Measurements from ENCODE around the gene BUB1B.

BUB1B gene

DNA sequence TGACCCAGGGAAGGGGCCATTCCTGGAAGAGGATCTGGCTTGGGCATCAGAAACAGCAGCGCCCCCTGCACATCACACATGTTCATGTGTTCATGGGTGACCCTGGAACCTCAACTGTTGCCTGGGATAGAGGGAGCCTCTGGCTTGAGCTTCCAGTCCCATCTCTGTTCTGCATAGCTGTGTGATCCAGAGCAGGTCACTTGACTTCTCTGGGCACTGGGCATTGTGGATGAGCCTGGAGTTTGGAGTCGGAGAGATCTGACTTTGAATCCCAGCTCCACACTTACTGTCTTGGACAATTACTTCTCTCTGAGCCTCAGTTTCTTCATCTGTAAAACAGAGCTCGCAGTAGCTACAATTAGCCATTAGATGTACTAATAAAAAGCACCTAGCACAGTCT is 93.6 kb downstream of the BUB1B start:
- no peak for DNase-seq

DNA sequence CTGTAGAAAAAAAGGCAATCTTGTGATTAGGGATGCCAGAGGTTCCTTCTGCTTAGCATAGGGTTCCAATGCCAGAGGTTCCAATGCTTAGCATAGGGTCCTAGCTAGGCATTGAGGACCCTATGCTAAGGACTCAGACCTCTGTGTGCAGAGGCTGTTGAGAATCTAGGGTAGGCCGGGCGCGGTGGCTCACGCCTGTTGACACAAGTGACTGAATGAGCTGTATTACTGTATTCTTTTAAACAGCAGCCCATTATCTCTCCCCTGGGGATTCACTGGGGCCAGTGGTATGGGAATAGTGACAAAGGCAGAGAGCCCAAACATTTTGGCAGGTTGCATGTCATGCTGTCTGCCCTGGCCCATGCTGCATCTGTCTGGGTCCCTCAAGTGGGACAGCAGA is 94.2 kb downstream of the BUB1B start:
- DNase-seq: no peak

DNA sequence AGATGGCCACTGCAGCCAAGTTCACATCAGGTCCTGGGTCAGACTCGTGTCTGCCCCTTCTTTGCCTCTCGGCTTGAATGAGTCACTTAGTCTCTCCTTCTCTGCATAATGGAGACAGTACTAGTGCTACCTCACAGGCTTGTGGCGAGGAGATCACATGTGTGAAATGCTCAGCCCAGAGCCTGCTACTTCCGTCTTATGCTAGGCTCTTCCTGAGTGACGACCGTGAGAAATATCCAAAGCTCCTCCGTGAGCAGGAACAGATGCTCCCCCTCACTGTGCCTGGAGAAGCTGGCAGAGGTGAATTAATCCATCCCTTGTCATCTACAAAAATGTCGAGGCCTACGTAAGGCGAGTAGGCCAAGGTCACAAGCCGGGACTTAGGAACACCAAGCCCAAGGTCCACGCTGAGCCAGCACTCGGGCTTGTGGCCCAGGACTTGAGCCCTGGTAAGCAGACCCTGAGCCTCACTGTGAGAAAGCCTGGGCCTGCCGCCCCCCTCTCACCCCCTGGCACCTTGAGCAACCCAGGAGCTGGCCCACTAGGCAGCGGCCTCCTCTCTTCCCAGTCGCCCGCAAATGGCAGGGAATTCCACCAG is 95.9 kb downstream of the BUB1B start:
- no peak for DNase-seq

DNA sequence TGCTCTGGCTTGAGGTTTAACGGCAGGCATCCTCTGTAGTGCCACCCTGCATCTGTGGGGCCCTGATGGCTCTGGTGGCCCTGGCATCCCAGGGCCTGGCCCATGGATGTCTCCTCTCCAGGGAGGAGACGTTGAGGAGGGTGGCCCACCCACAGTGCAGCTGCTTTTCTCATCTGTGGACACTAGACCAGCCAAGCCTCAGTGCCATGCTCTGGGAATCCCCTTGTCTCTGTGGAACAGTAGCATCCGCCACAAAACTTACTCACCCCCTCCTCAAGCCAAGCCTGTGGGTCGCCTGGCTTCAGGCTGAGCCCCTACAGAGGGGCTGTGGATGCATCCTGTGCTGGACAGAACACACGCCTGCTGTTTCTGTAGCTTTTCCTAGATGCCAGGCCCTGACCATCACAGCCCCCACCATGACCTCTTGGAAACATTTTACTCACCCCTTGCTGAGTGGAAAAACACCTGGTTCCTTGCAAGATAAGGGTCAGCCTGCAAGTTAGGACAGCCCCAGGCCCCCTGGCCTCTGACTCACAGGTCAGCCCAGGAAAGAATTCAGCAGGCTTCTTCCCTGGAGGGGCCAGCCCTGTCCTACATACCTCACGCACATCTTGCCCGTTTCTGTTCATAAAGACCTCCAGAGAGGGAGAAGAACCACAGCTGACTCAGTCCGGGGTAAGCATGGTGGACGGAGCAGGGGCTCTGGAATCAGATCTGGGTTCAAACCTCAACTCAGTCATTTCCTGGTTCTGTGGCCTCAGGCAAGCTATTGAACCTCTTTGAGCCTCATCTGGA is 97.0 kb downstream of the BUB1B start:
- no peak for DNase-seq

DNA sequence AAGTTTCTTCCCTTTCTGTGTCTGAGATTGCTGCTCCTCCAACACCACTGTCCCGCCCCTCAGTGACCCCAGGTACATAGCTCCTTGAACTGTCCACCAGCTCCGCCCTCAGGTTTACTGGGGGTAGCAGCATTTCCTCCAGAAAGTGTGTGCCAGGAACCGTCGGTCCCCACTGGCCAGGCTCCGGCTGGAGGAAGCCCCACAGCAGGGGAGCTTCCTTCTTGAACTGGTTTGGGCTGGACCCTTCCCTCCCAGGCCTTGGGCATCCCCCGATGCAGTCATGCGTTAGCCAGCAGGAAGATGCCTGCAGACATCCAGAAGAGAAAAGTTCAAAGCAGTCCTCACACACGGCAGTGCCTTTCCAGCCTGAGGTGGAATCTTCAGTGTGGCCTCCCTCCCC is 97.7 kb downstream of the BUB1B start:
- DNase-seq: no peak

- no peak for DNase-seq
These were observed 98.2 kb downstream of the BUB1B start for GRCh38 chr15:40259021-40259420.

DNA sequence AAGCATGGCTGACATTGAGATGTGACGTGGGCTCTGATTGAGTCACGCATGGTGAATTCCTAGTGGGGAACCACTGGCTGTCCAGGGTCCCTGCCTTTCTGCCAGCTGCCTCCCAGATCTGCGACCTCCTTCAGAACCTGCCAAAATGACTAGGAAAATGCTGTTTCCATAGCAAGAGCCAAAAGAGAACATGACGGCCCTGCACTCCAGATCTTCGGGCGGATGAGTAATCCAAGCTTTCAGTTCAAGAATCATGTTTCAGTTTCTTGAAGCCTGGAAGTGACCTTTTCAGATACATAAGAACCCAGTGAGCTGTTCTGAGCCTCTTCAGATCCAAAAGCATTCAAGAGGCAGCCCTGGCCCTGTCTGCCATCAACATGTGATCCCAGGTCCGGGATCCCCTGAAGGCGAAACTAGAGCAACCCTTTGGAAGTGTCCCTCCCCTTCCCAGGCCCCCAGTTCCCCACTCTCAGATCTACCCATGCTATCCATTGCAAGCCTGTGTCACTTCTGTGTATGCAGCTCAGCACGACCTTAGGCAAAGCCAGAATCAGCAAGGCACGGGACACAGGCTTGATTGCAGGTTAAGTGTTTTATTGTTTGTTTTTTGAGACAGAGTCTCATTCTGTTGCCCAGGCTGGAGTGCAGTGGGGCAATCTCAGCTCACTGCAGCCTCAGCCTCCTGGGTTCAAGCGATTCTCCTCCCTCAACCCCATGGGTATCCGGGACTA is 102.3 kb downstream of the BUB1B start:
- no peak for DNase-seq

GRCh38 chr15:40264321-40265153 is 103.7 kb downstream of the BUB1B start:
- no peak for DNase-seq

DNA sequence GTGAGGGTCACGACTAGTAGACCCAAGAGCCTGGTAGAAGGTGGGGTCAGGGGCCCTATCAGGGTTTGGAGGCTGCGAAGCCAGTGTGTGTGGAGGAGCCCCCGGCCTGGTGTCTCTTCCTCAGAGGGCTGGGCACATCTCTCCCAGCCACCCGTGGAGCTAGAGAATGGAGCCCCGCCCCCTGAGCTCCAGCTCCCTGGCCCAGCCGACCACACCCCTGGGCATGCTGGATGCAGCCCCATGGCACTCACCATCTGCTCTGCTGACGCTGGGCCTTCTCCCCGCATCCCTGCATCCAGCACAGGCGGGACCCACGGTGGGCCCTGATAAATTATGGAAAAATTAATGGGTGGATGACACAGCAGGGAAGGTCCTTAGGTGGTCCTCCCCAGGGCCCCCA is 104.5 kb downstream of the BUB1B start:
- DNase-seq: no peak

- DNase-seq: no peak
These were observed 105.0 kb downstream of the BUB1B start for GRCh38 chr15:40265875-40266274.

DNA sequence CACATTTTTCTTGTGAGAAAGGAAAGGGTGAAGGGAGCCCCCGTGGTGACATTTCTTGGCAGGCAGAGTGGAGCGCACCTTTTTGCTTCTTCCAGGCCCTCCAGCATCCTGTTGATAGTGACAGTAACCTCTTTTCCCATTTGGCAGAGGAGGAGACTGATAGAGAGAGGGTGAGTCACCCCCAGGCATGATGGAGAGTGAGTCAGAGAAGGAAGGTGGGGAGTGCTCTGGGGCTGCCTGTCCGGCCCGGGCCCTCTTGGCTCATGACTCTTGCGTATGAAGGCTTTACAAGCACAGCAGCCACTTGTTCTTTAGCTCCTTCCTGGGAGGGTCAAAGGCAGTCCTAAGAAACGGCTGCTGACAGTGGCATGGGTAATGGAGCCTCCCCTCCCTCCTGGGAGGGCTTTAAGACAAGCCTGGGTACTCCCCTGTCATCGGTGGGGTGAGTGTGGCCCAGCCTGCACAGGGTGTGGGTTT is 106.0 kb downstream of the BUB1B start:
- no peak for DNase-seq

DNA sequence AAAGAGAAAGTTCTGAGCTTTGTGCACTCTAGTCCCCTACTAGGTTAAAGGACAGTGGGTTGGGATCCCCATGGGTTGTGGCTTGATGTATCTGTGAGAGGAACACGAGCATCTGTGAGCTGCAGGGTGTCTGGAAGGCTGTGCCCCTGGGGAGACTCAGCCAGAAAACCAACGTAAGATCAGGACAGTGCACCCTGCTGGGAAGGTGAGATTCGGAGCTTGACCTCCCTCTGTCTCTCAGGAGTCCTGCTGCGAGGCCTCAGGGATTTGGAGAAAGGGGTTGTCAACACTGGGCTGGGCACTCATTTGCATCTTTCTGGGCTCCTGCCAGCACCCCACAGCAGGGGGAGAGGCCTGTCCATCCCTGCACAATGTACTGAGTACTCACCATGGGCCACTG is 106.8 kb downstream of the BUB1B start:
- no peak for DNase-seq

GRCh38 chr15:40269604-40270003 is 108.7 kb downstream of the BUB1B start:
- DNase-seq: no peak

DNA sequence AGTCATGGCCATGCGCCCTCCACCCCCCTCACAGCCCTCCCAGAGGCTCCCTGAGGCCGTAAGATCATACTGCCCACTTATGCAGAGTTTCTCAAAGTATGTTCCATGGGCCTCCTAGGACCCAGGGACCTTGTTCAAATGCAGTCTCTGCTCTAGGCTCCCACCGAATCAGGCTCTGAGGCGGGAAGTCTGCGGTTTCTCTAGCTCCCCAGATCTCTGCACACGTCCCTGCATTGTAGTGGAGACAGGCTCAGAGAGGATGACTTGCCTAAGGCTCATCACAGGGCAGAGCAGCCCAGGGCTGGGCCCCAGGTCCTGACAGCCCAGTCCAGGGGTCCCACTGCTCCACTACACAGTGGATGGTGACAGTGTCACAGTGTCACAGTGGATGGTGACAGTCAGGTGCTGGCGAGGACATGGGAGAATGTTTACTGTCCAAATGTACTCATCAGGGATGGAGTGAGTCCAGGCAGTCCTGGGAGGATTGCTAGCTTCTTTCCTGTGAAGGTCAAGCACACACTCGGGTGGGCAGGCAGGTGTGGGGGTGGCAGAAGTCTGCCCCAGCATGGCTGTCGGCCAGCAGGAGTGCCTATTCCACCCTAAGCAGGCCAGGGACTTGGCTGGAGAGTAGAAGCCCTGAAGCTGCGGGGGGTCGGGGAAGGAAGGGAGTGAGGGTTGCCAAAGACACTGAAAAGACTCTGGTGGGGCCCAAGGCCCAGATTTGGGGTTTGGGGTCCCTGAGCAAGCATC is 109.6 kb downstream of the BUB1B start:
- no peak for DNase-seq
